ENCODE data around the gene SECISBP2. TPM values are rescaled to one million over a fixed set of nuclear protein-coding genes. Genes with fewer than 3 reads are reported as not detected.
"Not testable (repeated sequence)": the region's sequence is repeated elsewhere in the genome, so short reads cannot be mapped to it uniquely, and the experiment has no call there.

The SECISBP2 gene
- total RNA-seq, 1 donor from 2014 or later = 42.0 TPM

- DNase-seq (ENCODE audit: extremely low read depth, low read depth, low spot score) = no peak
Observed at GRCh38 chr9:89363921-89364665, 45.8 kb downstream of the SECISBP2 start.

GRCh38 chr9:89364666-89365531 lies 46.6 kb downstream of the SECISBP2 start:
- no peak for DNase-seq (ENCODE audit: extremely low read depth, low read depth, low spot score)

GRCh38 chr9:89365532-89365912 lies 47.2 kb downstream of the SECISBP2 start:
- no peak for DNase-seq (ENCODE audit: extremely low read depth, low read depth, low spot score)

GRCh38 chr9:89366711-89367110 lies 48.4 kb downstream of the SECISBP2 start:
- DNase-seq (ENCODE audit: extremely low read depth, low read depth, low spot score) = no peak

- DNase-seq (ENCODE audit: extremely low read depth, low read depth, low spot score) = no peak
Observed at GRCh38 chr9:89367281-89367680, 49.0 kb downstream of the SECISBP2 start.

DNA sequence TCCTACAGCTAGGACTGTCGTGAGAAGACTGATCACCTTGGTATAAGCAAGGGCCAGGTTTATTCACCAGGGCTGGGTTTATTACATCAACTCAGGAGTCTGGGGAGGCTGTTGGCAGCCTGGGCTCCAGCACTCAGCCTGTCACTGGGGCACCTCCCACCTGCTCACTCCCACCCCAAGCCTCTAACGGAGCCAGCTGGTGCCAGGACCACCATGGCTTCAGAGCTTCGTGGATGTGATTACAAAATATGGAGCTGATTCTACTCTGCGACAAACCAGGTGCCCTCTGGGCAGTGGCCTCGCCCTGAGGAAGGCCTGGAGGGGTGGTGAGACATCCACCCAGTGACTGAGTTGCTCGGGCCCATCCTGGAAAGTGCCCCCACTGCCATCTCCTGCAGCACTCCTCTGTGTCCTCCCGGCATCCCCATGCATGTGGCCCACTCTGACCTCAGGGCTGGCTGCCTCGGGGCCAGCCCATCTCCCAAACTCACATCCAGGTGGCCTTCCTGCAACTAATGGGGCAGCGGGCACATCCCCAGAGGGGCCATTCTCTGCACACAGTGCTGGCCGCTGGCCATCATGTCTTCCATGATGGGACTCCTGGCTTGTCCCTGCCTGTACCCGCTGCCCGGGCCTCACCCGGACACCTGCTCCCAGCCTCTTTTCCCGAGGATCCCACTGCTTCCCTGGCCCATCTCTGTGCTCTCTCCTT lies 49.6 kb downstream of the SECISBP2 start:
- DNase-seq (ENCODE audit: extremely low read depth, low read depth, low spot score) = no peak

DNA sequence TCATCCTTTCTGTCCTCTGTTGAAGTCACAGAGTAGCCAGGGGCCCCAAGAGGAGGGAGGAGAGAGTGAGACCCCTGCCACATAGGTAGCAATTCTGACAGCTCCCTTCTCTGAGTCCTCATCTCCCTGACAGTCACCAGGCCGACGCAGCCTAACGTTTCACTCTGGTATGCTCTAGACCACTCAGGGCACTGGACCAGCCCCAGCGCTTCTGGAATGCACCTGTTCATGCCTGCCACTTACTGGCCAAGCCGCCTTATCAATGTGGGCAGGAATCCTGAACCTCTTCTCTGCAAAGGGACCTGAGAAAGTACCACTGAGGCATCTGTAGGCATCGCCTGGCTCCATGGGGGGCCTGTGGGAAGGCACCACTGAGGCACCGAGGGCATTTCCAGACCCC lies 50.2 kb downstream of the SECISBP2 start:
- DNase-seq (ENCODE audit: extremely low read depth, low read depth, low spot score) = no peak

- no peak for DNase-seq (ENCODE audit: extremely low read depth, low read depth, low spot score)
Observed at GRCh38 chr9:89368978-89369377, 50.7 kb downstream of the SECISBP2 start.

GRCh38 chr9:89370593-89370992 lies 52.3 kb downstream of the SECISBP2 start:
- DNase-seq (ENCODE audit: extremely low read depth, low read depth, low spot score) = no peak

GRCh38 chr9:89371791-89372190 lies 53.5 kb downstream of the SECISBP2 start:
- DNase-seq (ENCODE audit: extremely low read depth, low read depth, low spot score) = not testable (repeated sequence)

DNA sequence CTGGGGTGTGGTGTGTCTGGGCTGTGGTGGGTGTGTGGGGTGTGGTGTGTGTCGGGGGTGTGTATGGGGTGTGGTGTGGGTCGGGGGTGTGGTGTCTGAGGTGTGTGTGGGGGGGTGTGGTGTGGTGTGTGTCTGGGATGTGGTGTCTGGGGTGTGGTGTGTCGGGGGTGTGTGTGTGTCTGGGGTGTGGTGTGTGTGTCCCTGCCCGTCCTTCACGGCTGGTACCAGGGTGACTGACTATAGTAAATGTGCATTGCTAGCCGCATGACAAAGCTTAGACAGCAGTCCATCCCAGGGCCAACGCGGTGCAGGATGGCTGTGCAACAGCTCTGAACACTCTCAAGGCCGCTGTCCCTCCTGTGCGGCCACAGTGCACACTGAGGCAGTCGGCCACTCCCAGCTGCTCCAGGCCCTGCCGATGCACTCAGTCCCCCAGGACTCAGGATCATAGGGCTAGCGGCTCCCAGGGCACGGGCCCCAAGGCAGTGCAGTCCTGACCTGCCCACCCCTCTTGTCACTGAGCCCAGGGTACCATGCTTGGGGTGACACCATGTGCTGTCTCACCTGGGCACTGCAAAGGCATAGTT lies 54.0 kb downstream of the SECISBP2 start:
- DNase-seq (ENCODE audit: extremely low read depth, low read depth, low spot score) = no peak

DNA sequence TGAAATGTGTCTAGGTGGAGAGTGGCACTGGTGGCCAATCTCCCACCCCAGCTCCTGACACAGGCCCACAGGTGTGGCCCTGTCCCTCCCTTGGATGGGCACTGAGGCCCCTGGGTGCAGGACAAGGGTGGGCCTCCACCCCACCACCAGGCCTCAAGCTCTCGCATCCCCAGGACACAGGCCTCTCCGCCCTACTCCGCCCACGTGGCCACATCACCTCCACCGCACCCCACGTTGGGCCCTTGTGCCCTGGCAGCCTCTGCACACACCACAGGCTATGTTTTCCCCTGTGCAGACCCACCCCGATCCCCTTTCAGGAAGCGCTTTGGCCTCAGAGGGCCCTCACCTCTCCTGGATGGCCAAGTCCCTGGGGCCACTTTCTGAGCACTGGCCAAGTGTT lies 54.7 kb downstream of the SECISBP2 start:
- DNase-seq (ENCODE audit: extremely low read depth, low read depth, low spot score) = no peak

GRCh38 chr9:89374176-89374575 lies 55.9 kb downstream of the SECISBP2 start:
- DNase-seq (ENCODE audit: extremely low read depth, low read depth, low spot score) = no peak

DNA sequence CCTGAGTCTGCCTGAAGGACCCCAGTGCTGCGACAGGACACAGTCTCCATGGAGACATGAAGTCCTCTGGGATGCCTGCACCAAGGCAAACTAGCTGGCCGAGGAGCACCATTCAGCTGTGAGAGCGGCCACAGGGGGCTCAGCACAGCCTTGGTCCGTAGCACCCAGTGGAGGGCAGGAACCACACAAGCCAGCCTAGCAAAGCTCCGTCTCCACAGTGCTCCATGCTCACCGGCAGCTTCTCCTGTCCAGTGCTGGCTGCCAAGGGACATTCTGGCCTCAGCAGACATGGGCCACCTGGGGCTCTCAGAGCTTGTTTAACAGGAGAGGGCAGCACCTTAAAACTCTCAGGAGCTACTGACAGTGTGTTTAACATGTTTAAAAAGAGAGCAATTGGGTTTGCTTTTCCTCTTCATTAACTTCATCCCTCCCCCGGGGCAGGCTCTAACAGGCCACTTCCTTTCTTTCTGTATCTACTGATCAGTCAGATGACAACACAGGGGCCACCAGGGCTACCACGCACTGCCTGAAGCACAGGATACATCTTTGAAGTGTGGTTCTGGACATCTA lies 57.0 kb downstream of the SECISBP2 start:
- DNase-seq (ENCODE audit: extremely low read depth, low read depth, low spot score) = no peak

GRCh38 chr9:89376286-89376685 lies 58.0 kb downstream of the SECISBP2 start:
- no peak for DNase-seq (ENCODE audit: extremely low read depth, low read depth, low spot score)

- DNase-seq (ENCODE audit: extremely low read depth, low read depth, low spot score) = no peak
Observed at GRCh38 chr9:89376741-89377351, 58.5 kb downstream of the SECISBP2 start.

DNA sequence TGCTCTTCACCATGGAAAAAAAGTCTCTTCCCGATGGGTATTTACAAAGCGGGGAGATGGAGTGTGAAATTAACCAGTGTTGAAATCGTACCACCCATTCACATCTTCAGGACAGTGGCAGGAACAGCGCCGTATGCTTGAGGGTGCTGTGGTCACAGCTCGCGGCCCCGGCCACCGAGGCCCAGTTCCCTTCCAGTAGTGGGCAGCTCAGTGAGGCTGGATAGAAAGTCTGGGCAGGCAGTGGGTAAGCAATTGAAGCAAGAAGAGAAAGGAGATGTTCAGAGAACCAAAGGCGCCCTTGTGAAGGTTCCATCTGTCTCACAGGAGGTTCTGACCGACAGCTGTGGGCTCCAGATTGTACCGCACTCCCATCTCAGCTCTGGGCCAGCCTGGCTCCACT lies 59.1 kb downstream of the SECISBP2 start:
- no peak for DNase-seq (ENCODE audit: extremely low read depth, low read depth, low spot score)

DNA sequence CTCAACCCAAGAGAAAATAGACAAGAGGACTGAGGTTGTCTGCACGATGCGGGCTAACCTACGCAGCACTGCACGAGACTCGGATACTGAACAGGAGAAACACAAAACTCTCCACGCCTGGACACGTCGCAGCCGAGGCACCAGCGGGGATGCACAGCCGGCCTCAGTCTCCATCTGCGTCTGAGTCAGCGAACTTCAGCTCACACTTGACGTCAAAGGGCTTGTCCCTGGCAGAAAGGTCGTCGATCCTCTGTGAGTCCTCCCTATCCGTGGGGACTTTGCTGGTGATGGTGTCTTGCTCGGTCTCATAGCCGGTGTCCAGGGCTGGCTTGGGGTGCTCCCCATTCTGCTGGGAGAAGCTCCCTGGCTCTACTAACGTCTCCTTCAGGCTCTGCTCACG lies 60.2 kb downstream of the SECISBP2 start:
- no peak for DNase-seq (ENCODE audit: extremely low read depth, low read depth, low spot score)

- DNase-seq (ENCODE audit: extremely low read depth, low read depth, low spot score) = no peak
Observed at GRCh38 chr9:89379031-89379430, 60.7 kb downstream of the SECISBP2 start.

GRCh38 chr9:89379508-89380115 lies 61.3 kb downstream of the SECISBP2 start:
- DNase-seq (ENCODE audit: extremely low read depth, low read depth, low spot score) = no peak
